ENCODE data around the gene C3. TPM values are rescaled to one million over a fixed set of nuclear protein-coding genes. Genes with fewer than 3 reads are reported as not detected.

C3 gene
- total RNA-seq, 1 donor from 2014 or later = 71.5 TPM

DNA sequence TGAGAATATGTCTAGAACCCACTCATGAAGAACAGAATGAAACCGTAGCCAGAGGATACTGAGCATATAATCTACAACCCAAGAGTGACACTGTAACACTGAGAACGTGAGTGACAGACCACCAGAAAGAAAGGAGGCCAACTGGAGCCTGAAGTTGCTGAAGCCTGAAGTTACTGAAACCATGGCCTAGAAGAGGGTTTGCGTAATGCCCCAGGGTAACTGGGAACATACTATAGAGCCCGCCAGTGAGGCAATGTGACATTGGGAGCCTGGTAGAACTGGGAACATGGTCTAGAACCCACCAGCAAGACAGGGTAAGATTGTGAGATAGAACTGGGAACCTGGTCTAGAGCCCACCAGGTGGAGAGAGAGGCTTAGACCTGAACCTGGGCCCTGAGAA is 35.0 kb downstream of the C3 start:
- peaks cover 0 to 16% (median 2%) of the 10 kb centered on the region in 3 donors for H3K36me3 ChIP-seq (ENCODE audit: control insufficient read depth in 3 of 3, insufficient read depth in 3 of 3, low read length in 3 of 3)
- H3K4me3 ChIP-seq (ENCODE audit: low read length in 3 of 3) = no peak overlapping the region
- H3K4me1 ChIP-seq (ENCODE audit: control insufficient read depth in 3 of 3, insufficient read depth in 3 of 3, low read length in 3 of 3) = no peaks in the 10 kb centered on the region
- H3K27me3 ChIP-seq (ENCODE audit: control insufficient read depth in 3 of 3, insufficient read depth in 3 of 3, low read length in 3 of 3) = no peaks in the 10 kb centered on the region
- peaks cover 0 to 2% (median 0%) of the 10 kb centered on the region in 3 donors for H3K9me3 ChIP-seq (ENCODE audit: control insufficient read depth in 3 of 3, low read length in 3 of 3)
- no peak overlapping the region for H3K27ac ChIP-seq (ENCODE audit: low read depth, low read length)
- H3K9ac ChIP-seq (ENCODE audit: low read depth in 1 of 3, low read length in 3 of 3) = no peak overlapping the region

DNA sequence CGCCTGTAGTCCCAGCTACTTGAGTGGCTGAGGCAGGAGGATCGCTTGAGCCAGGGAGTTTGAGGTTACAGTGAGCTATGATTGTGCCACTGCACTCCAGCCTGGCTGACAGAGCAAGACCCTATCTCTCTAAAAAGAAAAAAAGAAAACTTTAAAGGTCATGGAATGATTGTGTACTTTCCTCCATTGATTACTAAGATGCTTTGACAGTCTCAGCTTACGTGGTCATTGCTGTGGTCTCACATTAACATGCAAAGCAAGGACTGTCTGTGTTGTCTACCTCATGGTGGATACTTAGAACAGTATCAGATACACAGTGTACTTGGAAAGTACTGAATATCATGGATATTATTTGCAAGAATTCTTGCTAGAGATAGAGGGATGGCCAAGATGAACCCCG is 36.5 kb downstream of the C3 start:
- H3K9ac ChIP-seq (ENCODE audit: low read depth in 1 of 3, low read length in 3 of 3) = no peak overlapping the region
- peaks cover 0 to 2% (median 0%) of the 10 kb centered on the region in 3 donors for H3K9me3 ChIP-seq (ENCODE audit: control insufficient read depth in 3 of 3, low read length in 3 of 3)
- peaks cover 0 to 16% (median 4%) of the 10 kb centered on the region in 3 donors for H3K36me3 ChIP-seq (ENCODE audit: control insufficient read depth in 3 of 3, insufficient read depth in 3 of 3, low read length in 3 of 3)
- no peaks in the 10 kb centered on the region for H3K27me3 ChIP-seq (ENCODE audit: control insufficient read depth in 3 of 3, insufficient read depth in 3 of 3, low read length in 3 of 3)
- no peak overlapping the region for H3K27ac ChIP-seq (ENCODE audit: low read depth, low read length)
- H3K4me1 ChIP-seq (ENCODE audit: control insufficient read depth in 3 of 3, insufficient read depth in 3 of 3, low read length in 3 of 3) = no peaks in the 10 kb centered on the region
- no peak overlapping the region for H3K4me3 ChIP-seq (ENCODE audit: low read length in 3 of 3)

DNA sequence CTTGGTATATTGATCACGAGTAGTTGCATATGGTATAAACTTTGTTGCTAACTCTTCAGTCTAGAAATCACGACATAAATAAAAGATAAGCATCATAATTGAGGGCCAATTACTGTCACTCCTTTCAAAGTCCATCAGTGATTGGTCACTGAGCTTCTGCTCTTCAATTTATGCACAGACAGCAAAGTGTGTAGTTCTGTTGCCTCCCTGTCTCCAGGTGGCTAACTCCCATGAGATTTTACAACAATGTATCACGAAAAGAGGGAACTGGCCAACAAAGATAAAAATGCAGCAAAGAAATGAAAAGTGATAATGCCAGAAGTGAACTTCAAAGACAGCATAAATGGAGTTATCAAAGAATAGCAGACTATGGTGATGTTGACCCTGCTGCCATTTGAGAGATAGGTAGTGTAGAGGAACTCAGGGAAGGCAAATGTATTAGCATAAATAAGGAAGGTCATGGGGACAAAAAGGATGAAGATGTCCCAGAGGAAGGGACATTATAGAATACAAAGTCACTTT is 37.8 kb downstream of the C3 start:
- no peak overlapping the region for H3K27ac ChIP-seq (ENCODE audit: low read depth, low read length)
- H3K27me3 ChIP-seq (ENCODE audit: control insufficient read depth in 3 of 3, insufficient read depth in 3 of 3, low read length in 3 of 3) = peaks cover 0 to 4% (median 0%) of the 10 kb centered on the region in 3 donors
- H3K9me3 ChIP-seq (ENCODE audit: control insufficient read depth in 3 of 3, low read length in 3 of 3) = no peaks in the 10 kb centered on the region
- H3K4me1 ChIP-seq (ENCODE audit: control insufficient read depth in 3 of 3, insufficient read depth in 3 of 3, low read length in 3 of 3) = no peaks in the 10 kb centered on the region
- no peak overlapping the region for H3K9ac ChIP-seq (ENCODE audit: low read depth in 1 of 3, low read length in 3 of 3)
- H3K4me3 ChIP-seq (ENCODE audit: low read length in 3 of 3) = no peak overlapping the region
- peaks cover 0 to 20% (median 4%) of the 10 kb centered on the region in 3 donors for H3K36me3 ChIP-seq (ENCODE audit: control insufficient read depth in 3 of 3, insufficient read depth in 3 of 3, low read length in 3 of 3)

DNA sequence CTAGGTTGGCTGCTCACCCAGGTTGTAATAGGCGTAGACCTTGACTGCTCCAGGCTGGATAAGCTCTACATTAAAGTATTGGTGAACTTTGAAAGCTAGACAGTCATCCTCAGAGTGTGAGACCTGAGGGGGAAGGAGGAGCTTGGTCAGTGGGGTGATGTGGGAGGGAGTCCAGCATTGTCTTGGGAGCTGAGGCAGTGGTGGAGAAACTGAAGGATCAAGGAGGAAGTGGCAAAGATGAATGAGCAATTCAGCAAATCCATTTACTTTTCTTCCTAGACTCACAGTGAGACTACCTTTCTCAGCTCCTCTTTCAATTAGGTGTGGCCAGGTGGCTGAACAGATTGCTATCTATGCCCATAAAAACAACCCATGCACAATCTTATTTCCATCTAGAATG is 40.3 kb downstream of the C3 start:
- Histone ChIP-seq H3K4me3 (ENCODE audit: low read length in 3 of 3) (no peak overlapping the region), H3K27me3 (ENCODE audit: control insufficient read depth in 3 of 3, insufficient read depth in 3 of 3, low read length in 3 of 3) (peaks cover 0 to 4% (median 0%) of the 10 kb centered on the region in 3 donors), H3K9ac (ENCODE audit: low read depth in 1 of 3, low read length in 3 of 3) (no peak overlapping the region), H3K36me3 (ENCODE audit: control insufficient read depth in 3 of 3, insufficient read depth in 3 of 3, low read length in 3 of 3) (peaks cover 0 to 13% (median 4%) of the 10 kb centered on the region in 3 donors), H3K27ac (ENCODE audit: low read depth, low read length) (no peak overlapping the region), H3K4me1 (ENCODE audit: control insufficient read depth in 3 of 3, insufficient read depth in 3 of 3, low read length in 3 of 3) (no peaks in the 10 kb centered on the region), H3K9me3 (ENCODE audit: control insufficient read depth in 3 of 3, low read length in 3 of 3) (no peaks in the 10 kb centered on the region)

DNA sequence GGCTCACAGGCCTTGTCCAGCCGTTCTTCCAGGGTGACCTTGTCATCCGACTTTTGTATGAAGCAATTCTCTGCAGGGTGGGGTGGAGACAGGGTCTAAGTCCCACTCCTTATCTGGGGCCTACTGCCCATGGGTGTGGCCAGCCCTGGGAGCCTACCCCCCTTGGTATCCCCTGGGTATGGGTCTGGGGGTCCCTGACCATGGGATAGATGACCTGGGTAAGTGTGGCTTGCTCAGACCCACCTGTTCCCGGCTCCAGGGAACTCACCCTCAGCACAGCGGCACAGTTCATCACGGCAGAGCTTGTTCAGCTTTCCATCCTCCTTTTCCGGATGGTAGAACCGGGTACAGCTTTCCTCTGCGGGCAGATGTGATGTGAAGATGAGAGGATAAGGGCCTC is 41.3 kb downstream of the C3 start:
- Histone ChIP-seq H3K27me3 (ENCODE audit: control insufficient read depth in 3 of 3, insufficient read depth in 3 of 3, low read length in 3 of 3) (peaks cover 4 to 10% (median 7%) of the 10 kb centered on the region in 3 donors), H3K9me3 (ENCODE audit: control insufficient read depth in 3 of 3, low read length in 3 of 3) (no peaks in the 10 kb centered on the region), H3K4me3 (ENCODE audit: low read length in 3 of 3) (no peak overlapping the region)

DNA sequence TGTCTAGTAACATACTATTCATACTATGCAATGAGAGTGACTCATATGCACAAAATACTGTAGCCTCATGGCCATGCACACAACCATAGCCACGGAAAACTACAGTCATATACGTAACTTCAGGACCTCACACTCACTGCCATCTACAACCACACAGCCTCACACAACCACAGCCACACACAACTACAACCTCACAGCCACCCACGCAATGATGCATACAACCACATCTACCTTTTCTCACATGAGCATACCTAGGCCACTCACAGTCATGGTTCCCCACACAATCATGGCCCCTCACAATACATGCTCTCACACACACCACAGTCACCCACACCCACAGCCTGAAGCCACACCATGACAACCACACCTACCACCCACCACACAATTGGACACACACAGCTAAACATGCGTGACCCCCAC is 41.8 kb downstream of the C3 start:
- H3K9ac ChIP-seq (ENCODE audit: low read depth in 1 of 3, low read length in 3 of 3) = no peak overlapping the region
- no peaks in the 10 kb centered on the region for H3K9me3 ChIP-seq (ENCODE audit: control insufficient read depth in 3 of 3, low read length in 3 of 3)
- H3K27ac ChIP-seq (ENCODE audit: low read depth, low read length) = no peak overlapping the region
- no peak overlapping the region for H3K4me3 ChIP-seq (ENCODE audit: low read length in 3 of 3)
- H3K4me1 ChIP-seq (ENCODE audit: control insufficient read depth in 3 of 3, insufficient read depth in 3 of 3, low read length in 3 of 3) = peaks cover 0 to 3% (median 0%) of the 10 kb centered on the region in 3 donors
- peaks cover 0 to 9% (median 2%) of the 10 kb centered on the region in 3 donors for H3K36me3 ChIP-seq (ENCODE audit: control insufficient read depth in 3 of 3, insufficient read depth in 3 of 3, low read length in 3 of 3)
- peaks cover 4 to 10% (median 7%) of the 10 kb centered on the region in 3 donors for H3K27me3 ChIP-seq (ENCODE audit: control insufficient read depth in 3 of 3, insufficient read depth in 3 of 3, low read length in 3 of 3)

More for the DNA sequence above, 41.3 kb downstream of the C3 start:
- H3K9ac ChIP-seq (ENCODE audit: low read depth in 1 of 3, low read length in 3 of 3) = no peak overlapping the region
- peaks cover 0 to 9% (median 2%) of the 10 kb centered on the region in 3 donors for H3K36me3 ChIP-seq (ENCODE audit: control insufficient read depth in 3 of 3, insufficient read depth in 3 of 3, low read length in 3 of 3)
- no peak overlapping the region for H3K27ac ChIP-seq (ENCODE audit: low read depth, low read length)
- H3K4me1 ChIP-seq (ENCODE audit: control insufficient read depth in 3 of 3, insufficient read depth in 3 of 3, low read length in 3 of 3) = peaks cover 0 to 3% (median 0%) of the 10 kb centered on the region in 3 donors

DNA sequence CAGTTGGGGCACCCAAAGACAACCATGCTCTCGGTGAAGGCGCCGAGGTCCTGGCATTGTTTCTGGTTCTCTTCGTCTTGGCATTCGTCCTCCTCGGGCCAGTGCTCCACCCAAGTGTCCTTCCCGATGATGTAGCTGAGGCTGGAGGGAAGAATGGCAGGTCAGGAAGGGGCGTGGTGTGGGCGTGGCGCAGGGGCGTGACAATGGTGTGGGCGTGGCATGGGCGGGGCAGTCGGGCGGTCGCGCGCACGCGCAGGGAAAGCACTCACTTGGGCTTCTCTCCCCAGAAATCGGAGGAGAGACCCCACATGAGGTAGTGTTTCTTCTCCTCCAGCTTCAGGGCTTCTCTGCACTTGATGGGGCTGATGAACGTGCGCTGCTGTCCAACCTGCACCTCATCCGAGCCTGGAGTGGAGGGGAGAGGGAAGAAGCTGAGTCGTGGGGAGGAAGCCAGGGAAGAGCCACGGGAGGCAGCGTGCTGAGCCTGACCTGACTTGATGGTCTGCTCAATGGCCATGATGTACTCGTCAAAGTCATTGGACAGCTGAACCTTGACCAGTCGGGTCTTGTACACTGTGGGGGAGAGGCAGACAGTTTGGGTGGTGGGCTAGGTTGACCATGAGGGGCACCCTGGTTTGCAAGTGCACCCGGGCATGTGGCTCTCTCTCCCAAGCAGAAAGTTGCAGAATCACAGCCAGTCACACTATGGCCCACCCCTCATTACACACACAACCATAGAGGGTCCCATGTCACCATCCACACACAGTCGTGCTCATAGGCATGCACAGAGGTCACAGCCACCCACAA is 42.4 kb downstream of the C3 start:
- Histone ChIP-seq H3K4me3 (ENCODE audit: low read length in 3 of 3) (no peak overlapping the region), H3K36me3 (ENCODE audit: control insufficient read depth in 3 of 3, insufficient read depth in 3 of 3, low read length in 3 of 3) (peaks cover 0 to 9% (median 2%) of the 10 kb centered on the region in 3 donors), H3K9me3 (ENCODE audit: control insufficient read depth in 3 of 3, low read length in 3 of 3) (no peaks in the 10 kb centered on the region), H3K4me1 (ENCODE audit: control insufficient read depth in 3 of 3, insufficient read depth in 3 of 3, low read length in 3 of 3) (peaks cover 0 to 3% (median 0%) of the 10 kb centered on the region in 3 donors), H3K27ac (ENCODE audit: low read depth, low read length) (no peak overlapping the region), H3K27me3 (ENCODE audit: control insufficient read depth in 3 of 3, insufficient read depth in 3 of 3, low read length in 3 of 3) (peaks cover 4 to 10% (median 7%) of the 10 kb centered on the region in 3 donors), H3K9ac (ENCODE audit: low read depth in 1 of 3, low read length in 3 of 3) (no peak overlapping the region)

DNA sequence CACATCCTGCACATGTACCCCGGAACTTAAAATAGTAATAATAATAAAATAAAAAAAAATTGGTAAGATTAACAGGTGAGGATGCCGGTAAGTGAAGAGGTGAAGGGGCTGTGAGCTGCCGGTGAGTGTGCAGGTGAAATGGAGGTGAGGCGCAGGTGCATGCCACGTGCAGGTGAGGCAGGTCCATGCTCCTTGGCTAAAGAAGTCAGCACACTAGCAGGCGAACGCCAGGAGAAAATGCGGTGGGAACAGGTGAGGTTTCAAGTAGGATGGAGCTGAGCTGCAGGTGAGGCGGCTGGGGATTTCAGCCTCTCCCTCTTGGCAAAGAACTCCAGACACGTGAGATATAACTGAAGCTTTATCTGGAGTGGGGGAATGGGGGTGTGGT is 43.0 kb downstream of the C3 start:
- Histone ChIP-seq H3K9ac (ENCODE audit: low read depth in 1 of 3, low read length in 3 of 3) (no peak overlapping the region), H3K27me3 (ENCODE audit: control insufficient read depth in 3 of 3, insufficient read depth in 3 of 3, low read length in 3 of 3) (peaks cover 4 to 10% (median 7%) of the 10 kb centered on the region in 3 donors), H3K4me1 (ENCODE audit: control insufficient read depth in 3 of 3, insufficient read depth in 3 of 3, low read length in 3 of 3) (peaks cover 0 to 3% (median 0%) of the 10 kb centered on the region in 3 donors), H3K27ac (ENCODE audit: low read depth, low read length) (no peak overlapping the region), H3K4me3 (ENCODE audit: low read length in 3 of 3) (no peak overlapping the region), H3K9me3 (ENCODE audit: control insufficient read depth in 3 of 3, low read length in 3 of 3) (no peaks in the 10 kb centered on the region), H3K36me3 (ENCODE audit: control insufficient read depth in 3 of 3, insufficient read depth in 3 of 3, low read length in 3 of 3) (peaks cover 0 to 9% (median 2%) of the 10 kb centered on the region in 3 donors)

DNA sequence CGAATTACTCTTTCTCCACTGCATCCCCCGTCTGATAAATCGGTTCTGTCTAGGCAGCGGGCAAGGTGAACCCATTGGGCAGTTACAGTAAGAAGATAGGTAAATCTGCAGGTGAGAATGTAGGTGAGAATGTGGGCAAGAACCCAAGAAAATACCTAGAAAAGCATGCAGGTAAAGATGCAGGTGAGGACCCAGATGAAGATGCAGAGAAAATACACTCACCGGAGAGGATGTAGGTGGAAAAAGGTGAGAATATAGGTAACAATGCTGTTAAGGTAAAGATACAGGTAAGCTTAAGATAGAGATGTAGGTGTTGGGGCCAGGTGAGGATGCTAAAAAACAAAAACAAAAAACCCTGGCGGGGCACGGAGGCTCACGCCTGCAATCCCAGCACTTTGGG is 44.2 kb downstream of the C3 start:
- H3K9me3 ChIP-seq (ENCODE audit: control insufficient read depth in 3 of 3, low read length in 3 of 3) = no peaks in the 10 kb centered on the region
- peaks cover 4 to 10% (median 7%) of the 10 kb centered on the region in 3 donors for H3K27me3 ChIP-seq (ENCODE audit: control insufficient read depth in 3 of 3, insufficient read depth in 3 of 3, low read length in 3 of 3)
- no peak overlapping the region for H3K27ac ChIP-seq (ENCODE audit: low read depth, low read length)
- peaks cover 0 to 9% (median 2%) of the 10 kb centered on the region in 3 donors for H3K36me3 ChIP-seq (ENCODE audit: control insufficient read depth in 3 of 3, insufficient read depth in 3 of 3, low read length in 3 of 3)
- no peak overlapping the region for H3K4me3 ChIP-seq (ENCODE audit: low read length in 3 of 3)
- H3K4me1 ChIP-seq (ENCODE audit: control insufficient read depth in 3 of 3, insufficient read depth in 3 of 3, low read length in 3 of 3) = peaks cover 0 to 3% (median 0%) of the 10 kb centered on the region in 3 donors
- no peak overlapping the region for H3K9ac ChIP-seq (ENCODE audit: low read depth in 1 of 3, low read length in 3 of 3)

DNA sequence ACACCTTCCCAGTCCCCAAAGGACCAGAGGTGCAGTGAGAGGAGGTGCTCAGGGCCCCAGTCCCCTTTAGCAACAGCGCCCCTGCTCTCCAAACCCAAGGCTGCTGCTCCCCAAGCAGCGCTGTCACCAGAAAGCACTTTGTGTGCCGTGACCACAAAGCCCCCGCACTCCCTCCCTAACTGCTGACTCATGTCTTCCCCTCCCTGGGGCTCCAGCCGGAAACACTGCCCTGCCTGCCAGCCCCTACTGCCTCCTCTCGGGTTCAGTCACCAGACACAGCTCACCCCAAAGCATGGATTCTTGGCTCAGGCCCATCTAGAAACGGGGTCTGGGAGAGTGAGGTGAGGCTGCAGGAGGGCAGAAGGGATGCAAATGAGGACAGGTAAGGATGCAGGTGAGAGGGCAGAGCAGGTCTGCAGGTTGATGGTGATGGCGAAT is 45.6 kb downstream of the C3 start:
- Histone ChIP-seq H3K4me1 (ENCODE audit: control insufficient read depth in 3 of 3, insufficient read depth in 3 of 3, low read length in 3 of 3) (peaks cover 0 to 3% (median 0%) of the 10 kb centered on the region in 3 donors), H3K9ac (ENCODE audit: low read depth in 1 of 3, low read length in 3 of 3) (no peak overlapping the region), H3K4me3 (ENCODE audit: low read length in 3 of 3) (no peak overlapping the region), H3K27me3 (ENCODE audit: control insufficient read depth in 3 of 3, insufficient read depth in 3 of 3, low read length in 3 of 3) (peaks cover 4 to 11% (median 10%) of the 10 kb centered on the region in 3 donors), H3K36me3 (ENCODE audit: control insufficient read depth in 3 of 3, insufficient read depth in 3 of 3, low read length in 3 of 3) (peaks cover 0 to 9% (median 2%) of the 10 kb centered on the region in 3 donors), H3K9me3 (ENCODE audit: control insufficient read depth in 3 of 3, low read length in 3 of 3) (no peaks in the 10 kb centered on the region), H3K27ac (ENCODE audit: low read depth, low read length) (no peak overlapping the region)

All from skeletal muscle tissue (tissue), 4 donors.